Measurements from ENCODE around the gene SCYGR5.

SCYGR5 gene

GRCh38 chr2:227716501-227716900, 49.9 kb downstream of the SCYGR5 start:
- no peak for TF ChIP-seq CTCF (IDR thresholded peaks at IDR 0.05; ENCODE audit: extremely low read depth, insufficient read depth, missing control alignments)
- no peak for DNase-seq (ENCODE audit: low spot score)
- in situ Hi-C loops (cut with MboI; ENCODE audit: low pct_unique_long_range_greater_than_20kb, low sequenced_read_pairs, unreplicated experiment) = no loop called here

Measured in GM13977 (cell line).